ENCODE data around the gene TOP3A. TPM values are rescaled to one million over a fixed set of nuclear protein-coding genes. Genes with fewer than 3 reads are reported as not detected.
A peak's percentile ranks its signal among the peaks of the same experiment; 100 is the strongest.

Gene TOP3A
- total and polyA plus RNA-seq, 2 of the 13 experiments (the other 11 are each of a cell fraction or from before 2014, with no cell fraction given), result 16.9 to 36.8 TPM

DNA sequence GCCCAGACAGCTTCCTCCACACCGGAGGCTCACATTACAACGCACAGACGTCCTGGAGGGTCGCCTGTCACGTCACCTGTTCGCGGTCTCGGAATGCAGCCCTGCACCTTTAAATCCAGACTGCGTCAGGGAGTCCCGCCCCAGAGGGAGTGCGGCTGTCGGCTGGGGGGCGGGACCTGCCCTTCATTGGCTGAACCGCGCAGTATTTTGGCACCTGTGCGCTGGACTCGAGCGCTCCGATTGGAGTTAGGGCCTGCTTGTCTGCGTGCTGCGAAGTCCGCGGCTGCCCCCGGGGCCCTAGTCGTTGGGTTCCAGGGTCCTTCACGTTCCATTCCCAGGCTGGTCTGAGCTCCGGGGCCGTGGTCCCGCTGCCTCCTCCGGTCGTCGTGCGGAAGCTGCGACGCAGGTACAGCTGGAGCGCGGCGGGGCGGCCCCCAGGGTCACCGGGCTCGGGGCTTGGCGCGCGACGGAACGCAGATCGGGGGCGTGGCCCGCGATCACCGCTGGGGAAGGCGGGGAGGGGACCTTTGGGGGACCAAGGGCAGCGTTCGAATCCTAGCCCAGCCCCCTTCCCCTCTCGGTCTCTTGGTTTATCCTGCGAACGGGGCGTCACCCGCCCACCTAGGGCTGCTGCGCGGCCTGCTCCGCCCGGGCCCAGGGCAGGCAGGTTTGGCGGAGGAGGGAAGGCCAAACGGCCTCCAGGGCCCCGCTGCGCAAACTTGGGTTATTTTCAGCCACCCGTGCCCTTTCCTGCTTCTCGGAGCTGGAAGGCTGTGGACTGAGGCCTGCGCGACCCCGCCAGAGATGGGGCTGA lies 54.3 kb downstream of the TOP3A start, which contains the start of gene MIEF2 (continued):
- TF ChIP-seq ARID4A (CRISPR knock-in tag; IDR thresholded peaks at IDR 0.05; ENCODE audit: borderline replicate concordance) (peak; percentile 97), ARNTL (CRISPR knock-in tag; IDR thresholded peaks at IDR 0.05) (peak; percentile 50), SP140L (CRISPR knock-in tag; IDR thresholded peaks at IDR 0.05; ENCODE audit: borderline replicate concordance) (0 out of 2 replicates have a peak, but pooled peaks have one; percentile 6), AKAP8 (CRISPR knock-in tag; IDR thresholded peaks at IDR 0.05) (peak; percentile 52; the same call in 1 of the 2 replicates), DMAP1 (CRISPR knock-in tag; IDR thresholded peaks at IDR 0.05) (peak; percentile 56), FOXA1 (IDR thresholded peaks at IDR 0.05) (no peak), FOXA1 (CRISPR knock-in tag; IDR thresholded peaks at IDR 0.05) (no peak), CBX1 (IDR thresholded peaks at IDR 0.05; ENCODE audit: low read depth) (no peak), GZF1 (CRISPR knock-in tag; IDR thresholded peaks at IDR 0.05) (no peak; the same call in 1 of the 2 replicates), ZNF180 (CRISPR knock-in tag; IDR thresholded peaks at IDR 0.05; ENCODE audit: borderline replicate concordance, low read depth) (no peak), AHR (CRISPR knock-in tag; IDR thresholded peaks at IDR 0.05) (no peak), ZNF281 (CRISPR knock-in tag; IDR thresholded peaks at IDR 0.05; ENCODE audit: borderline replicate concordance) (no peak), SMC3 (IDR thresholded peaks at IDR 0.05; ENCODE audit: low read length) (no peak), ZBTB8A (CRISPR knock-in tag; IDR thresholded peaks at IDR 0.05; ENCODE audit: borderline replicate concordance, low read depth) (no peak)
- TF ChIP-seq, protein P1, sequence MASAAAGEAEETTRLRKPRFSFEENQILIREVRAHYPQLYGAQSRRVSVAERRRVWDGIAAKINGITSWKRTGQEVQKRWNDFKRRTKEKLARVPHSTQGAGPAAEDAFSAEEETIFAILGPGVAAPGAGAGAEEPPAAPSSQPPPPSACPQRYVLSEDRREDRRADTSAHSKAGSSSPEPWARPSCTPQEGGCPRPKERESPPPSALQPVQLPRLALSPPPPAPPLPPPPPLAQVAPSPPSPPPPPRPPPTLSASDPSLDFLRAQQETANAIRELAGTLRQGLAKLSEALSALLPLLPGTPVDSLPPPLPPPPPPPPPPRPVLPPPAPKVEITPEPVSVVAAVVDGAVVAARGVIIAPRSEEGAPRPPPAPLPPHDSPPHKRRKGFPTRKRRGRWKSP (CRISPR knock-in tag; IDR thresholded peaks at IDR 0.05), result peak; percentile 51; the same call in 1 of the 2 replicates
- TF ChIP-seq, protein P2, sequence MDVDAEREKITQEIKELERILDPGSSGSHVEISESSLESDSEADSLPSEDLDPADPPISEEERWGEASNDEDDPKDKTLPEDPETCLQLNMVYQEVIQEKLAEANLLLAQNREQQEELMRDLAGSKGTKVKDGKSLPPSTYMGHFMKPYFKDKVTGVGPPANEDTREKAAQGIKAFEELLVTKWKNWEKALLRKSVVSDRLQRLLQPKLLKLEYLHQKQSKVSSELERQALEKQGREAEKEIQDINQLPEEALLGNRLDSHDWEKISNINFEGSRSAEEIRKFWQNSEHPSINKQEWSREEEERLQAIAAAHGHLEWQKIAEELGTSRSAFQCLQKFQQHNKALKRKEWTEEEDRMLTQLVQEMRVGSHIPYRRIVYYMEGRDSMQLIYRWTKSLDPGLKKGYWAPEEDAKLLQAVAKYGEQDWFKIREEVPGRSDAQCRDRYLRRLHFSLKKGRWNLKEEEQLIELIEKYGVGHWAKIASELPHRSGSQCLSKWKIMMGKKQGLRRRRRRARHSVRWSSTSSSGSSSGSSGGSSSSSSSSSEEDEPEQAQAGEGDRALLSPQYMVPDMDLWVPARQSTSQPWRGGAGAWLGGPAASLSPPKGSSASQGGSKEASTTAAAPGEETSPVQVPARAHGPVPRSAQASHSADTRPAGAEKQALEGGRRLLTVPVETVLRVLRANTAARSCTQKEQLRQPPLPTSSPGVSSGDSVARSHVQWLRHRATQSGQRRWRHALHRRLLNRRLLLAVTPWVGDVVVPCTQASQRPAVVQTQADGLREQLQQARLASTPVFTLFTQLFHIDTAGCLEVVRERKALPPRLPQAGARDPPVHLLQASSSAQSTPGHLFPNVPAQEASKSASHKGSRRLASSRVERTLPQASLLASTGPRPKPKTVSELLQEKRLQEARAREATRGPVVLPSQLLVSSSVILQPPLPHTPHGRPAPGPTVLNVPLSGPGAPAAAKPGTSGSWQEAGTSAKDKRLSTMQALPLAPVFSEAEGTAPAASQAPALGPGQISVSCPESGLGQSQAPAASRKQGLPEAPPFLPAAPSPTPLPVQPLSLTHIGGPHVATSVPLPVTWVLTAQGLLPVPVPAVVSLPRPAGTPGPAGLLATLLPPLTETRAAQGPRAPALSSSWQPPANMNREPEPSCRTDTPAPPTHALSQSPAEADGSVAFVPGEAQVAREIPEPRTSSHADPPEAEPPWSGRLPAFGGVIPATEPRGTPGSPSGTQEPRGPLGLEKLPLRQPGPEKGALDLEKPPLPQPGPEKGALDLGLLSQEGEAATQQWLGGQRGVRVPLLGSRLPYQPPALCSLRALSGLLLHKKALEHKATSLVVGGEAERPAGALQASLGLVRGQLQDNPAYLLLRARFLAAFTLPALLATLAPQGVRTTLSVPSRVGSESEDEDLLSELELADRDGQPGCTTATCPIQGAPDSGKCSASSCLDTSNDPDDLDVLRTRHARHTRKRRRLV (CRISPR knock-in tag; IDR thresholded peaks at IDR 0.05), result 0 out of 2 replicates have a peak, but pooled peaks have one; percentile 47

Data from HepG2 (cell line).